Adipocyte (in vitro differentiated cells): ENCODE results near the gene CXCL11.
"Not testable (repeated sequence)": the region's sequence is repeated elsewhere in the genome, so short reads cannot be mapped to it uniquely, and the experiment has no call there.

ENCODE experiments used
- DNase-seq: peaks from one replicate; pipeline ENCODE4 v3.0.0-alpha.2; 2015; ENCODE audit warnings: low read depth
- H3K27me3 ChIP-seq: replicated peaks from 2 replicates; pipeline ENCODE4 v1.7.0; 2013; ENCODE audit warnings: mild to moderate bottlenecking, low read length, moderate library complexity; ENCODE audit not compliant: control insufficient read depth, insufficient read depth
- H3K36me3 ChIP-seq: 2 replicates; pipeline ENCODE4 v1.7.0; 2013; ENCODE audit warnings: low read length, mild to moderate bottlenecking, moderate library complexity; ENCODE audit not compliant: control insufficient read depth, insufficient read depth, severe bottlenecking
- H3K4me1 ChIP-seq: 2 replicates; pipeline ENCODE4 v1.7.0; 2013; ENCODE audit warnings: mild to moderate bottlenecking, low read length, moderate library complexity; ENCODE audit not compliant: control insufficient read depth, insufficient read depth
- H3K4me3 ChIP-seq: 2 replicates; pipeline ENCODE4 v1.7.0; 2013; ENCODE audit warnings: mild to moderate bottlenecking, low read length, moderate library complexity
- H3K9ac ChIP-seq: 2 replicates; pipeline ENCODE4 v1.7.0; 2013; ENCODE audit warnings: mild to moderate bottlenecking, low read length, moderate library complexity
- H3K9me3 ChIP-seq: 2 replicates; pipeline ENCODE4 v1.7.0; 2013; ENCODE audit warnings: mild to moderate bottlenecking, low read length, moderate library complexity; ENCODE audit not compliant: control insufficient read depth

The CXCL11 gene

DNA sequence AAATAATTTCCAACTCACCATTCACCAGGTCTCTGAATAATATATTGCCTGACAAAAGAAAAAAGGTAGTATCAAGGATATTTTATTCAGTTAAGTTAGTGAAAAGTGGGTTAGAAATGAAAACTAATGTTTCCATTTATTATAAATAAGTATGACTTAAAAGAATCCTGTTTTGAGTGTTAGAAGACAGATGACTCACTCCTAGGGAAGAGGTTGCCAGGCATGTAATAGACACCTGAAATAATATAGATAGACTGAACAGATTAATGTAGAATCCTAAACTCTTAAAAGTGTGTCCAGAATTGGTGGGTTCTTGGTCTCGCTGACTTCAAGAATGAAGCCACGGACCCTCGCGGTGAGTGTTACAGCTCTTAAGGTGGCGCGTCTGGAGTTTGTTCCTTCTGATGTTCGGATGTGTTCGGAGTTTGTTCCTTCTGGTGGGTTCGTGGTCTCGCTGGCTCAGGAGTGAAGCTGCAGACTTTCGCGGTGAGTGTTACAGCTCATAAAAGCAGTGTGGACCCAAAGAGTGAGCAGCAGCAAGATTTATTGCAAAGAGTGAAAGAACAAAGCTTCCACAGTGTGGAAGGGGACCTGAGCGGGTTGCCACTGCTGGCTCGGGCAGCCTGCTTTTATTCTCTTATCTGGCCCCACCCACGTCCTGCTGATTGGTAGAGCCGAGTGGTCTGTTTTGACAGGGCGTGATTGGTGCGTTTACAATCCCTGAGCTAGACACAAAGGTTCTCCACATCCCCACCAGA is 6.5 kb upstream of the CXCL11 start:
- not testable (repeated sequence) for H3K4me3 ChIP-seq, H3K36me3 ChIP-seq, H3K27me3 ChIP-seq, H3K9me3 ChIP-seq, H3K9ac ChIP-seq, DNase-seq, H3K4me1 ChIP-seq

DNA sequence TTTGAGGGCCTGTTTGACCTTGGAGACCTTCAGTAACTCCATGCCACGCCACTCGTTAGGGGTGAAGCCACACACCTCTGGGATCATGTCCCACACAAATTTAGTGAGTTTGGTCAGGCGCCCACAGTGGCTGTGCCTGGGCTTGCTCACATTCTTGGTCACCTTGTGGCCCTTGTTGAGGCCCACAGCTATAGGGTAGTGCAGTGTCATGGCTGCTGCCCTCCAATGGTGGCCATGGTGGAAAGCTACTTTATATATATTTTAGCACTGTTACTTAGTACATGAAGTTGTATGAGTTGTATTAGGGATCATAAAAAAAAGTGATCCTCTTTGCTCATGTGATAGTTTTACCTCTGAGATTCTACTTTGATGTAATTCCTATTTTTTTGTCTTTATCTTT is 985 bp upstream of the CXCL11 start:
- Histone ChIP-seq H3K4me1 (no peaks in the 10 kb centered on the region), H3K27me3 (no peaks in the 10 kb centered on the region), H3K9ac (no peak overlapping the region), H3K4me3 (no peak overlapping the region), H3K36me3 (no peaks in the 10 kb centered on the region), H3K9me3 (no peaks in the 10 kb centered on the region)
- DNase-seq, result no peak

DNA sequence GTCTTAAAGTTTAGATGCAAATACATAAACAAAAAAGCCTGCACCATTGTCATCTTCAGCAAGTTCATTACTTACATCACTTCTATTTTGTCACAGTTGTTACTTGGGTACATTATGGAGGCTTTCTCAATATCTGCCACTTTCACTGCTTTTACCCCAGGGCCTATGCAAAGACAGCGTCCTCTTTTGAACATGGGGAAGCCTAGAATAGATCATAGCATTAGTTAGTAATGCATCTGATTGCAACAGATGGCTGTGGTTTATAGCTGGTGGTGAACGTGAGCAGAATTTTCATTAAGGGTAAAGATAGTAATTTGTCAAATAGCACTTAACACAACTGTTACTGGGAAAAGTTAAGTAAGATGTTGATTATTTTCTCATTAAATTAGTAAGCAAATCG is 729 bp downstream of the CXCL11 start:
- Histone ChIP-seq H3K9me3 (no peaks in the 10 kb centered on the region), H3K4me3 (no peak overlapping the region), H3K27me3 (no peaks in the 10 kb centered on the region), H3K9ac (no peak overlapping the region), H3K36me3 (no peaks in the 10 kb centered on the region), H3K4me1 (no peaks in the 10 kb centered on the region)
- no peak for DNase-seq

DNA sequence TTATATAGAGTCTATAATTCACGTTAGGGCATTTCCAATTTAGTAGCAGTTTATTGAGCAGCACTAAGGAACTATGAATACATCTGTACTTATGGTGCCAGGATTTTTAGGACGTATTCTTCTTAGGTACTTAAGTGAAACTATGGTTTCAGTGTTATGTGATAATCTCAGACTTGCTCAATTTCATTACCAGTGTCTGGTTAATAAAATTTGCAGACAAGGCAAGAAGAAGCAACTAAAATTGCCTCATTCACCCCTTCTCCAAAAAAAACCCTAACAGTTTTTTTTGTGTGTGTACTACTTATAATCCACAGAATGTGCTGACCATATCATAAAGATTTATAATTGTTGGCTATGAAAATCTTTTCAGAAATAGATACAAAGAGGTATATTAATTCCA is 6.6 kb downstream of the CXCL11 start:
- no peaks in the 10 kb centered on the region for H3K36me3 ChIP-seq
- H3K4me3 ChIP-seq, result no peak overlapping the region
- DNase-seq, result no peak
- peaks cover 10% of the 10 kb centered on the region for H3K4me1 ChIP-seq
- no peaks in the 10 kb centered on the region for H3K9me3 ChIP-seq
- no peak overlapping the region for H3K9ac ChIP-seq
- no peaks in the 10 kb centered on the region for H3K27me3 ChIP-seq

- Histone ChIP-seq H3K4me3 (peak overlapping the region; percentile 71), H3K27me3 (no peaks in the 10 kb centered on the region), H3K36me3 (no peaks in the 10 kb centered on the region), H3K4me1 (peaks cover 12% of the 10 kb centered on the region), H3K9me3 (no peaks in the 10 kb centered on the region), H3K9ac (peak overlapping the region; percentile 35)
- peak; percentile 9 for DNase-seq
Observed at GRCh38 chr4:76028350-76028765, 7.5 kb downstream of the CXCL11 start.

GRCh38 chr4:76024065-76024464 is 11.8 kb downstream of the CXCL11 start:
- Histone ChIP-seq H3K27me3 (no peaks in the 10 kb centered on the region), H3K9me3 (no peaks in the 10 kb centered on the region), H3K4me3 (no peak overlapping the region), H3K4me1 (peaks cover 12% of the 10 kb centered on the region), H3K9ac (no peak overlapping the region), H3K36me3 (no peaks in the 10 kb centered on the region)
- no peak for DNase-seq

DNA sequence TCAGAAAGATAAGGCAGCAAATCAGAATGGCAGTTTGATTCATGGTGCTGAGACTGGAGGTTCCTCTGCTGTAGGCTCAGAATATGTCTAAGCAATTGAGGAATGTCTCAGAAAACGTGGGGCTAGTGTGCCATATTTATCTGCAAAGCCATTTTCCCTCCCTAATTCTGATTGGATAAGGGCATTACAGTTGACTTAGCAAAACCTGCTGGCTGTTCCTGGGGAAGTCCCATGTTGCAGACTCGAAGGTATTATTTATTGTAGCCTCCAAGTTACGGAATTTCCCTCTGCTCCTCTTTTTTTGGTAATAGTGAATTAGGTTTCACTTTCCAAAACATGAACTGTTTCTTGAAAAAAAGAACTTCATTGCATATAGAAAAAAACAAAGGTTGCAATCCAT is 12.5 kb downstream of the CXCL11 start, which contains the start of gene CXCL10:
CXCL10 (minus strand) TSS at position 109 of the 400 bp plus-strand sequence; CDS start at position 43, 66 bp downstream.
- Histone ChIP-seq H3K9me3 (no peaks in the 10 kb centered on the region), H3K36me3 (no peaks in the 10 kb centered on the region), H3K9ac (no peak within 1 kb of the TSS), H3K4me3 (no peak within 1 kb of the TSS), H3K27me3 (no peaks in the 10 kb centered on the region), H3K4me1 (peaks cover 5% of the 10 kb centered on the region)
- no peak for DNase-seq

GRCh38 chr4:76022677-76023076 is 13.2 kb downstream of the CXCL11 start:
- no peaks in the 10 kb centered on the region for H3K27me3 ChIP-seq
- H3K4me3 ChIP-seq, result no peak overlapping the region
- H3K36me3 ChIP-seq, result no peaks in the 10 kb centered on the region
- H3K9me3 ChIP-seq, result no peaks in the 10 kb centered on the region
- DNase-seq, result no peak
- no peak overlapping the region for H3K9ac ChIP-seq
- peaks cover 4% of the 10 kb centered on the region for H3K4me1 ChIP-seq

DNA sequence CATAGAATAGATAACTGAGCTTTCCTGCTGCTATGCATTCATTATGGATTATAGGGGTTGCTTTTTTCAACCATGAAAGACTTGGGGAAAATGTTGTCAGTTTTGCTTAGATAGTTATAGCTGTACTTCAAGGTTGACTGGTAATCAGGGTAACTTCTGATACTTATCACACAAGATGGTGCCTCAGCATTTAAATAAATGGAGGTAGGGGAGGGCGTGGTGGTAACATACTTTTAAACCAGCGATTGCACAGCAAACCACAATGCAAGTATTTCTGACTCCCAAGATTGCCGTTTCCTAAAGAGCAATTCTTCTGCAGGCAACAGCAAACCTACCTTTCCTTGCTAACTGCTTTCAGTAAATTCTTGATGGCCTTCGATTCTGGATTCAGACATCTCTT is 13.8 kb downstream of the CXCL11 start:
- Histone ChIP-seq H3K27me3 (no peaks in the 10 kb centered on the region), H3K4me1 (peaks cover 4% of the 10 kb centered on the region), H3K4me3 (no peak overlapping the region), H3K9ac (no peak overlapping the region), H3K36me3 (no peaks in the 10 kb centered on the region), H3K9me3 (no peaks in the 10 kb centered on the region)
- DNase-seq, result no peak

GRCh38 chr4:76017056-76017686 is 18.7 kb downstream of the CXCL11 start:
- no peak overlapping the region for H3K9ac ChIP-seq
- no peak overlapping the region for H3K4me3 ChIP-seq
- DNase-seq, result no peak
- no peaks in the 10 kb centered on the region for H3K36me3 ChIP-seq
- H3K27me3 ChIP-seq, result no peaks in the 10 kb centered on the region
- H3K4me1 ChIP-seq, result peaks cover 16% of the 10 kb centered on the region
- no peaks in the 10 kb centered on the region for H3K9me3 ChIP-seq

DNA sequence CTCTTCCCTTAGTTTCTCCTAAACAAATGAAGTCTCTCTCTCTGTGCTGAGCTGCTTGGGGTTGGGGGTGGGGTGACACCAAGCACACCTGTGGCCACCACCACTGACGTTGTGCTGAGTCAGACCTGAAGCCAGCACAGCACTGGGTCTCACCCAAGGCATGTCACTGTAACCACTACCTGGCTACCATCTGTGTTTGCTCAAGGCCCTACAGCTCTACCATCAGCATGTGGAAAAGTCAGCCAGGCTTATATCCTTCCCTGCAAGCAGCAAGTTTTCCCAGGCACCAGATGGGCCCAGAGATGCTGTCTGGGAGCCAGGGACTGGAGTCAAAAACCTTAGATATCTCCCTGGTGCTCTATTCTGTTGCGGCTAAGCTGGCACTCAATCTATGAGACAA is 19.5 kb downstream of the CXCL11 start:
- no peaks in the 10 kb centered on the region for H3K27me3 ChIP-seq
- H3K4me1 ChIP-seq, result peaks cover 23% of the 10 kb centered on the region
- H3K9ac ChIP-seq, result no peak overlapping the region
- no peak for DNase-seq
- H3K4me3 ChIP-seq, result no peak overlapping the region
- no peaks in the 10 kb centered on the region for H3K36me3 ChIP-seq
- H3K9me3 ChIP-seq, result no peaks in the 10 kb centered on the region
